ENCODE results near the gene TWSG1.
"Not testable (repeated sequence)": the region's sequence is repeated elsewhere in the genome, so short reads cannot be mapped to it uniquely, and the experiment has no call there.

Gene TWSG1

DNA sequence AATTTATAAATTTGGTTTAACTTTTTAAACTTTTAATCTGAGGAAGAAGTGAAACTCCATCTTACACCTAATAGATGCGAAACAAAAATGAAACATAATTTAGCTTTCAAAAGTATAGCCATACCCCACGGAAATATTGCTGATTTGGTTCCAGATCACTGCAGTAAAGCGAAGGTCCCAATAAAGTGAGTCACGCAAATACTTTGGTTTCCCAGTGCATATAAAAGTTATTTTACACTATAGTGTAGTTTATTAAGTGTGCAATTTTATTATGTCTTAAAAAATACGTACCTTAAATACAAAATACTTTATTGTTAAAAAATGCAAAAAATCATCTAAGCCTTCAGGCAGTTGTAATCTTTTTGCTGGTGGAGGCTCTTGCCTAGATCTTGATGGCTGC lies 55.1 kb downstream of the TWSG1 start:
- TF ChIP-seq, protein P1, sequence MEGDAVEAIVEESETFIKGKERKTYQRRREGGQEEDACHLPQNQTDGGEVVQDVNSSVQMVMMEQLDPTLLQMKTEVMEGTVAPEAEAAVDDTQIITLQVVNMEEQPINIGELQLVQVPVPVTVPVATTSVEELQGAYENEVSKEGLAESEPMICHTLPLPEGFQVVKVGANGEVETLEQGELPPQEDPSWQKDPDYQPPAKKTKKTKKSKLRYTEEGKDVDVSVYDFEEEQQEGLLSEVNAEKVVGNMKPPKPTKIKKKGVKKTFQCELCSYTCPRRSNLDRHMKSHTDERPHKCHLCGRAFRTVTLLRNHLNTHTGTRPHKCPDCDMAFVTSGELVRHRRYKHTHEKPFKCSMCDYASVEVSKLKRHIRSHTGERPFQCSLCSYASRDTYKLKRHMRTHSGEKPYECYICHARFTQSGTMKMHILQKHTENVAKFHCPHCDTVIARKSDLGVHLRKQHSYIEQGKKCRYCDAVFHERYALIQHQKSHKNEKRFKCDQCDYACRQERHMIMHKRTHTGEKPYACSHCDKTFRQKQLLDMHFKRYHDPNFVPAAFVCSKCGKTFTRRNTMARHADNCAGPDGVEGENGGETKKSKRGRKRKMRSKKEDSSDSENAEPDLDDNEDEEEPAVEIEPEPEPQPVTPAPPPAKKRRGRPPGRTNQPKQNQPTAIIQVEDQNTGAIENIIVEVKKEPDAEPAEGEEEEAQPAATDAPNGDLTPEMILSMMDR (IDR thresholded peaks at IDR 0.05; ENCODE audit: poor library complexity, severe bottlenecking): no peak
- DNase-seq (ENCODE audit: low spot score) (no peak), ATAC-seq (ENCODE audit: low read depth) (no peak)
- Histone ChIP-seq H3K27me3 (ENCODE audit: insufficient read depth, poor library complexity, severe bottlenecking) (no peaks in the 10 kb centered on the region), H3K4me3 (ENCODE audit: severe bottlenecking) (no peak overlapping the region), H3K36me3 (ENCODE audit: low read depth) (0 out of 2 replicates have a peak, but pooled peaks cover 4% of the 10 kb centered on the region), H3K9me3 (ENCODE audit: severe bottlenecking) (no peaks in the 10 kb centered on the region), H3K27ac (ENCODE audit: poor library complexity, severe bottlenecking) (no peak overlapping the region), H3K4me1 (ENCODE audit: insufficient read depth, poor library complexity, severe bottlenecking) (no peaks in the 10 kb centered on the region)

DNA sequence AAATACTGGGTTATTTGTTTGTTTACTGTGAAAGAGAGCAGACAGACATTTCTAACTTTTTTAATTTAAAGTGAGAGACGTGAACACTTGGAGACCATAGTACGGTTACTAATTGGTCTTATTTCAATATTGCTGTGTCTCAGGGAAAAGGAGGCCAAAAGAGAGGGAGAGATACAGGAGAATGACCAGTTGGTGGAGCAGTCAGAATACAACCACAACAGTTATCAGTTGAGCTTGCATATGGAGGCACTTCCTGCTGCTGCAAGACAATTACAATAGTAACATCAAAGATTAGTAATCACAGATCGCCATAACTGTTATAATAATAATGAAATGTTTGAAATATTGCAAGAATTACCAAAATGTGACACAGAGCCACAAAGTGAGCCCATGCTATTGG lies 58.2 kb downstream of the TWSG1 start:
- ATAC-seq (ENCODE audit: low read depth) (no peak), DNase-seq (ENCODE audit: low spot score) (no peak)
- TF ChIP-seq, protein P1 (IDR thresholded peaks at IDR 0.05; ENCODE audit: poor library complexity, severe bottlenecking): no peak
- Histone ChIP-seq H3K36me3 (ENCODE audit: low read depth) (0 out of 2 replicates have a peak, but pooled peaks cover 8% of the 10 kb centered on the region), H3K9me3 (ENCODE audit: severe bottlenecking) (no peaks in the 10 kb centered on the region), H3K27ac (ENCODE audit: poor library complexity, severe bottlenecking) (no peak overlapping the region), H3K4me3 (ENCODE audit: severe bottlenecking) (no peak overlapping the region), H3K4me1 (ENCODE audit: insufficient read depth, poor library complexity, severe bottlenecking) (no peaks in the 10 kb centered on the region), H3K27me3 (ENCODE audit: insufficient read depth, poor library complexity, severe bottlenecking) (no peaks in the 10 kb centered on the region)

DNA sequence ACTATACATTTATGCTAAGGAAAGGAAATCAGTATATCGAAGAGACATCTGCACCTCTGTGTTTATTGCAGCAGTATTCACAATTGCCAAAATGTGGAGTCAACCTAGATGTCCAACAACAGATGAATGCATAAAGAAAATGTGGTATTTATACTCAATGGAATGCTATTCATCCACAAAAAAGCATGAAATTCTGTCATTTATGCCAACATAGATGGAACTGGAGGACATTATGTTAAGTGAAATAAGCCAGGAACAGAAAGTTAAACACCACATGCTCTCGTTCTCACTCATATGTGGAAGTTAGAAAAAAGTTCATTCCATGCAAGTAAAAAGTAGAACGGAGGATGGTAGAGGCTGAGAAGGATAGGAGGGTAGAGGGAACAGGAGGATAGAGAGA lies 59.5 kb downstream of the TWSG1 start:
- Histone ChIP-seq H3K36me3 (ENCODE audit: low read depth) (0 out of 2 replicates have a peak, but pooled peaks cover 8% of the 10 kb centered on the region), H3K27me3 (ENCODE audit: insufficient read depth, poor library complexity, severe bottlenecking) (no peaks in the 10 kb centered on the region), H3K4me1 (ENCODE audit: insufficient read depth, poor library complexity, severe bottlenecking) (no peaks in the 10 kb centered on the region), H3K9me3 (ENCODE audit: severe bottlenecking) (no peaks in the 10 kb centered on the region), H3K4me3 (ENCODE audit: severe bottlenecking) (no peak overlapping the region), H3K27ac (ENCODE audit: poor library complexity, severe bottlenecking) (no peak overlapping the region)
- no peak for ATAC-seq (ENCODE audit: low read depth)
- TF ChIP-seq, protein P1 (IDR thresholded peaks at IDR 0.05; ENCODE audit: poor library complexity, severe bottlenecking): no peak
- DNase-seq (ENCODE audit: low spot score): no peak

DNA sequence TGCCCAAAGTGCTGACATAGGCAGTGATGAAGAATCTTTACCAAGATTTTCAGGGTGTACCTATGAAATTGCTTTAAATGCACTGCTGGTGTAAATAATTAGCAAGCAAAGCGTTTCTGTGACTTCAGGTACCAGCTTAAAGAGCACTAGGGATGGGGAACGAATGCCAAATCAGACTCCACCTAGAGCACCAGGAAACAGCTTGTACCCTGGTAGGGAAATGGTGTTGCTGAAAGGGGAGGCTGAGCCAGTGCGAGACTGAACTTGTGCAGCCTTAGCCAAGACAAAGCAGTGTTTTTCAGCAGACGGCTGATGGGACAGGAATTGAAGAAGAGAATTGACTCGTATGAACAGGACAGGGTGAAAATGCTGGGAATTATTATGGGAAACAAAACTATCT lies 65.6 kb downstream of the TWSG1 start:
- TF ChIP-seq, protein P1 (IDR thresholded peaks at IDR 0.05; ENCODE audit: poor library complexity, severe bottlenecking): no peak
- no peak overlapping the region for H3K27ac ChIP-seq (ENCODE audit: poor library complexity, severe bottlenecking)
- ATAC-seq (ENCODE audit: low read depth) (no peak), DNase-seq (ENCODE audit: low spot score) (no peak)
- H3K36me3 ChIP-seq (ENCODE audit: low read depth): 0 out of 2 replicates have a peak, but pooled peaks cover 8% of the 10 kb centered on the region
- no peaks in the 10 kb centered on the region for H3K4me1 ChIP-seq (ENCODE audit: insufficient read depth, poor library complexity, severe bottlenecking)
- no peak overlapping the region for H3K4me3 ChIP-seq (ENCODE audit: severe bottlenecking)
- H3K27me3 ChIP-seq (ENCODE audit: insufficient read depth, poor library complexity, severe bottlenecking): no peaks in the 10 kb centered on the region
- no peaks in the 10 kb centered on the region for H3K9me3 ChIP-seq (ENCODE audit: severe bottlenecking)

DNA sequence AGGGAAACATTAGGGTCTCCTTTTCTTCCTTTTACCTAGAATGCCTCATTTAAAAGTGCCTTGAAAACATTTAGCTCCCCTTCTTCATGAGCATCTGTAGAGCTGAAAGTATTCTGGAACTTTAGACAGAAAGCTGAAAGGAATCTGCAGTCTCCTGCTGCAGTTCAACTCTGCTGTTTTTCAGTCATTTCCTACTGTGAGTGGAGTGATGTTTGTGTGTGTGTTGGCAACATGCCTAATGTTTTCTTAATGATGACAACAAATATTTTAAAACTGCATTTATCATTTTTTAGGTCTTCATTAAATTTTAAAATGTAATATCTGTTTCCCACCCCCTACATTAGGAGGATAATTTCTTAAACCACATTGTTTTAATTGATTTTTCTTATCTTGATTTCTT lies 66.6 kb downstream of the TWSG1 start:
- Histone ChIP-seq H3K4me3 (ENCODE audit: severe bottlenecking) (no peak overlapping the region), H3K36me3 (ENCODE audit: low read depth) (0 out of 2 replicates have a peak, but pooled peaks cover 8% of the 10 kb centered on the region), H3K27ac (ENCODE audit: poor library complexity, severe bottlenecking) (no peak overlapping the region), H3K9me3 (ENCODE audit: severe bottlenecking) (no peaks in the 10 kb centered on the region), H3K4me1 (ENCODE audit: insufficient read depth, poor library complexity, severe bottlenecking) (no peaks in the 10 kb centered on the region), H3K27me3 (ENCODE audit: insufficient read depth, poor library complexity, severe bottlenecking) (no peaks in the 10 kb centered on the region)
- TF ChIP-seq, protein P1 (IDR thresholded peaks at IDR 0.05; ENCODE audit: poor library complexity, severe bottlenecking): no peak
- DNase-seq (ENCODE audit: low spot score) (no peak), ATAC-seq (ENCODE audit: low read depth) (no peak)

DNA sequence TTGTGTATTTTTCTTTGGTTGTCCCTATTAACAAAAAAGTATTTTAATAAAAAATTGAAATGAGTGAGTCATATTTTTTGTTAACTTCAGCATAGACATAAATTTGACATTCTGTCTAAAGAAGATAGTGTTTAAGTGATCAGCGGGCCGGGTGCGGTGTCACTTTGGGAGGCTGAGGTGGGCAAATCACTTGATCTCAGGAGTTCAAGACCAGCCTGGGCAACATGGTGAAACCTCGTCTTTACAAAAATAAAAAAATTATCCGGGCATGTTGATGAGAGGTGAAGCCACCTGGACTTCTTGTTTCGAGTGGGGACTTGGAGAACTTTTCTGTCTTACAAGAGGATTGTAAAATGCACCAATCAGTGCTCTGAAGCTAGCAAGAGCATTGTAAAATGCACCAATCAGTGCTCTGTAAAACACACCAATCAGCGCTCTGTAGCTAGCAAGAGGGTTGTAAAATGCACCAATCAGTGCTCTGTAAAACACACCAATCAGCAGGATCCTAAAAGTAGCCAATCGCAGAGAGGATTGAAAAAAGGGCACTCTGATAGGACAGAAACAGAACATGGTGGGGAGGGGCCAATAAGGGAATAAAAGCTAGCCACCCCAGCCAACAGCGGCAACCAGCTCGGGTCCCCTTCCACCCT lies 67.9 kb downstream of the TWSG1 start:
- H3K36me3 ChIP-seq (ENCODE audit: low read depth); H3K4me3 ChIP-seq (ENCODE audit: severe bottlenecking); H3K27ac ChIP-seq (ENCODE audit: poor library complexity, severe bottlenecking); DNase-seq (ENCODE audit: low spot score); H3K27me3 ChIP-seq (ENCODE audit: insufficient read depth, poor library complexity, severe bottlenecking); H3K4me1 ChIP-seq (ENCODE audit: insufficient read depth, poor library complexity, severe bottlenecking); ATAC-seq (ENCODE audit: low read depth); H3K9me3 ChIP-seq (ENCODE audit: severe bottlenecking): not testable (repeated sequence)

Measured in RWPE2 (cell line).